HCT116 (cell line): ENCODE measurements around the gene PLCB3. TPM values are rescaled to one million over a fixed set of nuclear protein-coding genes. Genes with fewer than 3 reads are reported as not detected.

Experiments used
- ATAC-seq: fragments of 200-7000 bp; cut with Tn5 transposase; 2 replicates; pipeline ENCODE4 v1.9.1; 2020; ENCODE audit warnings: mild to moderate bottlenecking, moderate library complexity
- BruUV-seq: library from RNA; stranded (reverse); fragments of 400-500 nt; replicated peaks from 2 replicates; lab custom pipeline; 2021; lab: Mats Ljungman, UMichigan
- CTCF ChIA-PET: fragments of 300-600 bp; sonication (Branson Sonifier 250); formaldehyde crosslinking; loops from one replicate; lab custom pipeline; 2021; ENCODE audit warnings: antibody characterized with exemption; lab: Charles Lee
- POLR2A ChIA-PET: fragments of 300-600, 350-600 bp; sonication (Branson Sonifier 250); formaldehyde crosslinking; loops from one replicate; lab custom pipeline; 2021; ENCODE audit warnings: antibody characterized with exemption; lab: Charles Lee
- RAD21 ChIA-PET, 2 experiments: fragments of 300-600 bp; sonication (Branson Sonifier 250); formaldehyde crosslinking; loops; one replicate each; lab custom pipeline; 2023; ENCODE audit warnings: low total read pairs in 2 of 2; ENCODE audit not compliant: uncharacterized antibody in 2 of 2, unreplicated experiment in 2 of 2, low non-redundant PET in 1 of 2; lab: Charles Lee
- DNase-seq: peaks from one replicate; pipeline ENCODE4 v3.0.0-alpha.2; 2010; ENCODE audit warnings: low read depth, low spot score
- H2AFZ ChIP-seq: fragments of 200-600 bp; shearing (Covaris generic), sonication (generic); 2 replicates; pipeline ENCODE4 v1.6.1; 2017; ENCODE audit warnings: low read depth, mixed run types, mixed read lengths, antibody characterized with exemption, low read length; ENCODE audit not compliant: poor library complexity, severe bottlenecking
- H3K27ac ChIP-seq: 2 replicates; pipeline ENCODE4 v1.5.1; 2012; ENCODE audit warnings: low read depth, low read length
- H3K27me3 ChIP-seq: fragments of 200-600 bp; sonication (generic); 2 replicates; pipeline ENCODE4 v1.6.1; 2016; ENCODE audit warnings: mixed run types, low read length, mixed read lengths; ENCODE audit not compliant: insufficient read depth
- H3K36me3 ChIP-seq, 2 experiments: fragments of 200-500 bp in 1 of 2; fragments of 200-600 bp in 1 of 2; sonication (Bioruptor generic) in 1 of 2; sonication (generic) in 1 of 2; 2 replicates each; pipeline versions ENCODE4 v1.5.1 to v1.6.1; 2014 to 2016; ENCODE audit warnings: low read length in 2 of 2, inconsistent platforms in 1 of 2, mixed read lengths in 1 of 2, mixed run types in 1 of 2; ENCODE audit not compliant: insufficient read depth in 2 of 2, control insufficient read depth in 1 of 2
- H3K4me1 ChIP-seq, 2 experiments: fragments of 200-600 bp in 1 of 2; sonication (generic) in 1 of 2; 2 replicates each; pipeline versions ENCODE4 v1.5.1 to v1.6.1; 2012 to 2017; ENCODE audit warnings: low read length in 2 of 2, inconsistent platforms in 1 of 2, mild to moderate bottlenecking in 1 of 2, mixed read lengths in 1 of 2, mixed run types in 1 of 2, moderate library complexity in 1 of 2; ENCODE audit not compliant: insufficient read depth in 2 of 2, control insufficient read depth in 1 of 2
- H3K4me2 ChIP-seq: fragments of 200-600 bp; sonication (generic); 2 replicates; pipeline ENCODE4 v1.6.1; 2017; ENCODE audit warnings: mixed run types, low read length, mixed read lengths
- H3K4me3 ChIP-seq, 2 experiments: fragments of 200-600 bp in 1 of 2; sonication (generic) in 1 of 2; replicated peaks in 1 of 2; 2 replicates each; pipeline ENCODE4 v1.5.1; 2011 to 2016; ENCODE audit warnings: low read length in 2 of 2, control low read depth in 1 of 2, low read depth in 1 of 2, mild to moderate bottlenecking in 1 of 2, mixed read lengths in 1 of 2, mixed run types in 1 of 2
- H3K79me2 ChIP-seq: fragments of 200-600 bp; sonication (generic); 2 replicates; pipeline ENCODE4 v1.6.1; 2017; ENCODE audit warnings: mild to moderate bottlenecking, mixed run types, low read length, moderate library complexity, mixed read lengths; ENCODE audit not compliant: insufficient read depth
- H3K9ac ChIP-seq: fragments of 200-600 bp; sonication (generic); 2 replicates; pipeline ENCODE4 v1.6.1; 2016; ENCODE audit warnings: low read length, mixed read lengths
- H3K9me2 ChIP-seq: fragments of 200-600 bp; sonication (generic), shearing (Covaris generic); 2 replicates; pipeline ENCODE4 v1.6.1; 2017; ENCODE audit warnings: mixed run types, mild to moderate bottlenecking, moderate library complexity; ENCODE audit not compliant: insufficient read depth
- H3K9me3 ChIP-seq, 2 experiments: fragments of 200-500 bp in 1 of 2; fragments of 200-600 bp in 1 of 2; sonication (Bioruptor generic) in 1 of 2; sonication (generic) in 1 of 2; 2 replicates each; pipeline ENCODE4 v1.6.1; 2014 to 2017; ENCODE audit warnings: low read length in 2 of 2, mixed read lengths in 2 of 2, inconsistent platforms in 1 of 2, low read depth in 1 of 2, mild to moderate bottlenecking in 1 of 2, mixed run types in 1 of 2, moderate library complexity in 1 of 2; ENCODE audit not compliant: control insufficient read depth in 1 of 2, insufficient read depth in 1 of 2
- H4K20me1 ChIP-seq: fragments of 200-600 bp; sonication (generic), shearing (Covaris generic); 2 replicates; pipeline ENCODE4 v1.6.1; 2017; ENCODE audit warnings: mixed run types, mild to moderate bottlenecking, moderate library complexity; ENCODE audit not compliant: insufficient read depth
- EGR1 ChIP-seq: IDR thresholded peaks from 2 replicates; pipeline ENCODE4 v1.6.1; 2012; ENCODE audit warnings: low read depth
- ELF1 ChIP-seq: IDR thresholded peaks from 2 replicates; pipeline ENCODE4 v1.6.1; 2012; ENCODE audit warnings: low read depth, borderline replicate concordance
- MAX ChIP-seq: IDR thresholded peaks from 2 replicates; pipeline ENCODE4 v1.6.1; 2012
- POLR2A ChIP-seq: IDR thresholded peaks from 2 replicates; pipeline ENCODE4 v1.7.0; 2011; ENCODE audit warnings: borderline replicate concordance; ENCODE audit not compliant: insufficient read depth, insufficient read length; ENCODE audit errors: extremely low read depth
- POLR2AphosphoS5 ChIP-seq: IDR thresholded peaks from 2 replicates; pipeline ENCODE4 v1.6.1; 2011; ENCODE audit warnings: mild to moderate bottlenecking, low read depth, low read length, moderate library complexity
- SP1 ChIP-seq: IDR thresholded peaks from 2 replicates; pipeline ENCODE4 v1.6.1; 2012; ENCODE audit warnings: low read depth
- SRF ChIP-seq: IDR thresholded peaks from 2 replicates; pipeline ENCODE4 v1.6.1; 2012; ENCODE audit warnings: low read depth
- ZFX ChIP-seq: fragments of 450-650 bp; IDR thresholded peaks from 2 replicates; pipeline ENCODE4 v1.6.1; 2017
- intact Hi-C: fragments of 100-400 bp; cut with micrococcal nuclease; formaldehyde crosslinking; loops from 2 replicates; pipeline ENCODE4 v1.10.0; 2022
- total RNA-seq: library from RNA; stranded (reverse); gene quantifications from one replicate; pipeline ENCODE4 v1.2.1, GENCODE V29; 2021; ENCODE audit not compliant: unreplicated experiment

PLCB3 gene
- total RNA-seq, 1 experiment from 2014 or later, result 106 TPM

DNA sequence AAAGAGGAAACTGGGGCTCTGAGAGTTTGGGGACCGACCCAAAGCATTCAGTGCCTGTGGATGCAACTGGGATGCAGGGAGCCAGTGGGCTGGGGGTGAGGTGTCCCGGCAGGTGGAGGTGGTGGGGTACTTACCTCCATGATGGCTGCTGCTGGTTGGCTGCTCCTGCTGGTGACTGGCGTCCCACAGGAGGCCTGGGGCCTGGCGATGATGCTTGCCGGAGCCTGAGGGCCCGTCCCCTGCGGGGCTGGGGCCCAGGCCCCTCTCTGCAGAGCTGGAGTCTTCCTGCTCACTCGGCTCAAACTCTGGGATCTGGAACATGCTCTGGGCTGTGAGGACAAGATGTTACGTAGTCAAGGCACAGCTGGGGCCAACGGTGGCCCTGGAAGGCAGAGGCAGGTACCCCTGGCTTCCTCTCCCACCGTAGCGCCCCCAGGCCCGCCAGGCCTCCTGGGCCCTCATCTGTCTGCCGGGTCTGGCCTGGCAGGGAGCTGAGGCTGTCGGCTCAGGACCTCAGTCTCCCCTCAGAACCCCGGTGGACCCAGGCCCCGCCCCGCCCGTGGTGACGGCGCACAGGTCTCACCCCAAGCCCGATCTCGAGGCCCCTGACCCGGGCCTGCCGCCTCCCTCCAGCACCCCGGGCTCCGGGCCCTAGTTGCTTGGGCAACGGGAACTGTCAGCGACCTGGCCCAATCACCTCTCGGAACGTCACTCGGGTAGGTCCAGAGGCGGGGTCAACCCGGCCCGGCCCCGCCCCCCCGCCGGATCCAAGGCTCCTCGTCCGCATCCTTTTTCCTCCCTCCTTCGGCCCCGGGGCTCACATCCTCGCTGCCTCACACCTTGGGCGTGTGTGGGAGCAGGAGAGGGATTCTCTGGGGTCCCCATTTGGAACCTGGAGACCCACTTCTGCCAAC lies 33.0 kb downstream of the PLCB3 start, which contains the start of gene BAD:
Gene BAD (minus strand): TSS at position 618 of the 914 bp plus-strand sequence. CDS start 297 bp downstream, at position 321.
- Histone ChIP-seq H3K4me3 (peak within 1 kb of the TSS; percentile 77 to 80), H3K9ac (peak within 1 kb of the TSS; percentile 85), H3K27me3 (no peaks in the 10 kb centered on the region), H2AFZ (no peak within 1 kb of the TSS), H3K27ac (peak within 1 kb of the TSS; percentile 83), H3K4me1 (peaks cover 14 to 27% of the 10 kb centered on the region in 2 experiments), H4K20me1 (no peaks in the 10 kb centered on the region), H3K79me2 (no peaks in the 10 kb centered on the region), H3K9me3 (no peaks in the 10 kb centered on the region), H3K9me2 (no peaks in the 10 kb centered on the region), H3K36me3 (no peaks in the 10 kb centered on the region; a peak in 1 of 4 replicates), H3K4me2 (peak within 1 kb of the TSS; percentile 96)
- TF ChIP-seq SP1 (peak; percentile 76; the same call in 1 of the 2 replicates), POLR2AphosphoS5 (peak; percentile 76), ZFX (peak; percentile 70), EGR1 (no peak), MAX (0 out of 2 replicates have a peak, but pooled peaks have one; percentile 7), POLR2A (peak; percentile 23), SRF (no peak), ELF1 (no peak)
- intact Hi-C loops, result loop anchor here (1.0 kb wide), 1 partner anchor 42 kb away; no protein-coding TSS in a partner anchor
- peak; percentile 87 for ATAC-seq
- peak; percentile 82 for DNase-seq
- TSS peak; percentile 72 for BruUV-seq
- ChIA-PET POLR2A (interaction anchor here (1.3 to 1.7 kb wide), 4 partner anchors 14 to 58 kb away, joined by 3 to 5 read pairs (median 4); partner anchors contain the start of gene NUDT22), CTCF (interaction anchor here (0.9 to 4.3 kb wide), 5 partner anchors 16 to 47 kb away, joined by 3 to 22 read pairs (median 3); partner anchors contain the start of genes ESRRA, PRDX5 and TRMT112), RAD21 (interaction anchor here in 1 of 2 experiments (0.8 kb wide), 1 partner anchor 13 kb away, joined by 5 read pairs; no protein-coding TSS in a partner anchor)
